Measurements from ENCODE around the gene RBM33. TPM values are rescaled to one million over a fixed set of nuclear protein-coding genes. Genes with fewer than 3 reads are reported as not detected.

Gene RBM33
- total RNA-seq, 1 experiment from 2014 or later = 61.1 TPM

Other genes starting within 250 kb of the RBM33 start
- gene EN2, start 186.5 kb upstream of the RBM33 start, total RNA-seq (2021; ENCODE audit: unreplicated experiment) = 1.5 TPM
- gene CNPY1, start 98.1 kb upstream of the RBM33 start, total RNA-seq (2021; ENCODE audit: unreplicated experiment) = not detected
- 22.9 TPM for gene SHH, start 167.8 kb downstream of the RBM33 start, total RNA-seq (2021; ENCODE audit: unreplicated experiment)